ENCODE data around the gene PHKB.
"Not testable (repeated sequence)": the region's sequence is repeated elsewhere in the genome, so short reads cannot be mapped to it uniquely, and the experiment has no call there.

Gene PHKB

DNA sequence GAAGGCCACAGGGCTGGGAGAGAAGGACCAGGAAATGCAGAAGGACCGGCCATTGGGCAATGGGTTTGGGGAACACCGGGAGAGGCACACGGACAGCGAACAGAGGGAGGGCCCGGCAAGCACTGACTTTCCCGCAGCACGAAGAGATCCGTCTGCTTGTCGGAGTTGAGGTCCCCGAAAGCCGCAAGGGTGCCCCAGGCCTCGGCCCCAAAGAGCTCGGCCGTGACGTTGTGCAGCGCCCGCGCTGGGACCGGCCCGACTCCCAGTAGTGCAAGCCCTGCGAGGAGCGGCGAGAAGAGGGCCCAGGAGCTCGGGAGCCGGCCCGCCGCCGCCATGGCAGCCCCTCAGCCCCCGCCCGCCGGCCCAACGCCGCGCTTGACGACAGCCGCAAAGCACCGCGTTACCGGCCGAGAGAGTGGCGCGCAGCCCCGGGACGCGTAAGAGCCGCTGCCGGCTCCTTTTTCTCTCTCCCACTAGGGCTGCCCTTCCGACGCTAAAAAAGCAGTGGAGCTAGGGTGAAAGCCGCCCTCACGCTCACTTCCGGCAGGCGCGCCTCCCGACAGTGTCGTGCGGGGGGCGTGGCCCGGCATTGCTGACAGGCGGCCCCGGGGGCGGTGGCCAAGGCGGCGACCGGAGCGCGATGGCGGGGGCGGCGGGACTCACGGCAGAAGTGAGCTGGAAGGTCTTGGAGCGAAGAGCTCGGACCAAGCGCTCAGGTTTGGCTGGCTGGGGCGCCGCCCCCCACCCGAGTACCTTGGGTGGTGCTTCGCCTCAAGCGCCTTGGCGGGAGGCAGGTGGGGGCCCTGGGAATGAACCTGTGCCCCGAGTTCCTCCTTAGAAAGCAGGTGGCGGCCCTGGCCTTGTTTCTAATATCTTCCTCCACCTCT, at the start of gene PHKB, which contains the start of gene ITFG1:
Gene PHKB (plus strand): TSS at position 621 of the 887 bp plus-strand sequence. CDS start 20 bp downstream, at position 641.
Gene ITFG1 (minus strand): TSS at position 353 of the 887 bp plus-strand sequence. CDS start 18 bp downstream, at position 335.
- peak; percentile 84 to 93 for DNase-seq

DNA sequence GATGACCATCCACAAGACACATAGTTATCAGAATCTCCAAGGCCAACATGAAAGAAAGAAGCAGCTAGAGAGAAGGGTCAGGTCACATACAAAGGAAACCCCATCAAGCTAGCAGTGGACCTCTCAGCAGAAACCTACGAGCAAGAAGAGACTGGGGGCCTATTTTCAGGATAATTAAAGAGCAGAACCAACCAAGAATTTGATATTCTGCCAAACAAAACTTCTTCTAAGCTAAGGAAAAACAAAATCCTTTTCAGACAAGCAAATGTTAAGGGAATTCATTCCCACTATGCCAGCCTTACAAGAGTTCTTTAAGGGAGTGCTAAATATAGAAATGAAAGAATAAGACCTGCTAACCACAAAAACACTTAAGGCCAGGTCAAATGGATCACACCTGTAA, 48.1 kb upstream of the PHKB start:
- DNase-seq: no peak

DNA sequence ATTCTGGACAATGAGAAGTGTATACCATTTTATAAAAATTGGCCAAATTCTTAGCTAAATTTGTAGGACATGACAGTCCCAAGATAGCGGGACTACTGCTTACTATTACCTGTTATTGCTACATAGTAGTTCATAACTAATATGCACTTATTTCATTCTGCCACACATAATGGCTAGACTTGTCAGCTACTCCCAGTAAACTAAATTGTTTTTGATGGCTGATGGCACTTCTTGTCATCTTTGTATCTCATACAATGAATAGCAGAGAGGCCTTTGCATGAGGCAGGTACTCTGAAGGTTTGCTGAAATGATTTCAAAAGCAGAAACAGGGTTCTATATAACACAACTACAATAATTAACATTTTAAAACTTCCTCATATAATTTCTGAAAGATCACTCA, 44.3 kb upstream of the PHKB start:
- DNase-seq: no peak

DNA sequence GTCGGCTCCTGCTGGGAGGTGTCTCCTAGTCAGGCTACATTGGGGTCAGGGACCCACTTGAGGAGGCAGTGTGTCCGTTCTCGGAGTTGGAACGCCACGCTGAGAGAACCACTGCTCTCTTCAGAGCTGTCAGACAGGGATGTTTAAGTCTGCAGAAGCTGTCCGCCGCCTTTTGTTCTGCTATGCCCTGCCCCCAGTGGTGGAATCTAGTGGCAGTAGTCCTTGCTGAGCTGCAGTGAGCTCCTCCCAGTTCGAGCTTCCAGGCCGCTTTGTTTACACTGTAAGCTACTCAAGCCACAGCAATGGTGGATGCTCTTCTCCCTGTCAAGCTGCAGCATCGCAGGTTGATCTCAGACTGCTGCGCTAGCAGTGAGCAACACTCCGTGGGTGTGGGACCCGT, 36.3 kb upstream of the PHKB start:
- DNase-seq: no peak

DNA sequence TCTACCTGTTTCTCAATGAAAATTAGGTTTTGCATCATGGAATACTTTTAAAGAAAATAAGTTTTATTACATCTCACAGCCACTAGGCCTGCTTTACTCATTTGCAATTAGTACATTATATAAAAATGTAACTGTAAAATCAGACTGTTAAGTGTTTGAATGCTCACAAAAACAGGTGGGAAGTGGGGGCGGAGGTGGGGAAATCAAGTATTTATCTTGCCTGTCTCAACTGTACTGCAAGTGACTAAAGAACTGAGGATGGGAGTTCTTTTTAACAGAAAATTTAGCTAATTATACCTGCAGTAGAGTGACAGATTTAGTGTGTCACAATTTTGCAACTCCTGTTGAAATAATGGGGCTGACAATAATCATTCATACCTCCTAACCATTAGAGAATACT, 34.3 kb upstream of the PHKB start:
- no peak for DNase-seq

DNA sequence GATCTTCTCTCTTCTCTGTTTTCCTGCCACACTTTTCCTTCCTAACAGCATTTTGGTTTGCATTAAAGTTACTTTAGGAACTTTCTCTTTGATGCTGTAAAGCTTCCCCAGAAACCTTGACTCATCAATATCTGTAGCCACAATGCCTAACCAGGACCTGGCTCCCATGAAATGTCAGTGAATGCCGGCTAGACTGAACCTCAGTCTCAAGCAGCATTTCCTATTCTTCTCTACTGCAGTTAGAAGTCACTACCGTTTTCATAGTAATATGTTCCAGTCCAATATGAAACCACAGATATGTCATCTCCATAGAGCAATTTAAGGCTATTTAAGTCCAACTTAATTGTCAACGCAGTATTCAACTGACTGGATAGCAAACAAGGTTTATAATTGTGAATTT, 29.2 kb upstream of the PHKB start:
- DNase-seq: no peak

DNA sequence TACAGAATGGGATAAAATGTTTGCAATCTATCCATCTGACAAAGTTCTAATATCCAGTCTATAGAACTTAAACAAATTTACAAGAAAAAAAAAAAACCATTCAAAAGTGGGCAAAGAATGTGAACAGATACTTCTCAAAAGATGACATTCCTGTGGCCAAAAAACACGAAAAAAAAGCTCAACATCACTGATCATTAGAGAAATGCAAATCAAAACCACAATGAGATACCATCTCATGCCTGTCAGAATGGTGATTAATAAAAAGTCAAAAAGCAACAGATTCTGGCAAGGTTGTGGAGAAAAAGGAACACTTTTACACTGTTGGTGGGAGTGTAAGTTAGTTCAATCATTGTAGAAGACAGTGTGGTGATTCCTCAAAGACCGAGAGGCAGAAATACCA, 26.9 kb upstream of the PHKB start:
- not testable (repeated sequence) for DNase-seq

DNA sequence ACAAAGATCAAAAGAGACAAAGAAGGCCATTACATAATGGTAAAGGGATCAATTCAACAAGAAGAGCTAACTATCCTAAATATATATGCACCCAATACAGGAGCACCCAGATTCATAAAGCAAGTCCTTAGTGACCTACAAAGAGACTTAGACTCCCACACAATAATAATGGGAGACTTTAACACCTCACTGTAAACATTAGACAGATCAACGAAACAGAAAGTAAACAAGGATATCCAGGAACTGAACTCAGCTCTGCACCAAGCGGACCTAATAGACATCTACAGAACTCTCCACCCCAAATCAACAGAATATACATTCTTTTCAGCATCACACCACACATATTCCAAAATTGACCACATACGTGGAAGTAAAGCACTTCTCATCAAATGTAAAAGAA, 21.1 kb upstream of the PHKB start:
- DNase-seq: not testable (repeated sequence)

DNA sequence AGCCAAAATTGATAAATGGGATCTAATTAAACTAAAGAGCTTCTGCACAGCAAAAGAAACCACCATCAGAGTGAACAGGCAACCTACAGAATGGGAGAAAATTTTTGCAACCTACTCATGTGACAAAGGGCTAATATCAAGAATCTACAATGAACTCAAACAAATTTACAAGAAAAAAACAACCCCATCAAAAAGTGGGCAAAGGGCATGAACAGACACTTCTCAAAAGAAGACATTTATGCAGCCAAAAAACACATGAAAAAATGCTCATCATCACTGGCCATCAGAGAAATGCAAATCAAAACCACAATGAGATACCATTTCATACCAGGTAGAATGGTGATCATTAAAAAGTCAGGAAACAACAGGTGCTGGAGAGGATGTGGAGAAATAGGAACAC, 18.2 kb upstream of the PHKB start:
- not testable (repeated sequence) for DNase-seq

DNA sequence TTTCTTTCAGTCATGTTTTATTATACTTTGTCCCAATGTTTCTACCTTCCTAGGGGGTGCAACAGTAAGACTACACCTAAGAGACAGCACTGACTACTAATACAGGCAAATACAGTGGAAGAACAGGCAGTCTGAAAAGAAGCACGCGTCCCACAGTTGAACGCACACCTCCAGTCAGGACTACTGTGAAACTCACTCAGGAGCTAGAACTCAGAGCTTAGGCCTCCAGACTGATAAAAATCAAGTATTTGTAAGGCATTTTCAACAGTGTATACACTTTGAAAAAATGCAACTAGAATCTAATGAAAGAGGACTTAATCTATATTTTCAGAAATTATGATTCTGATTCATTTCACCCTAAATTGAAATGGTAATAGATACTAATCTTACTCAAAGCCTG, 14.7 kb upstream of the PHKB start:
- DNase-seq: no peak

DNA sequence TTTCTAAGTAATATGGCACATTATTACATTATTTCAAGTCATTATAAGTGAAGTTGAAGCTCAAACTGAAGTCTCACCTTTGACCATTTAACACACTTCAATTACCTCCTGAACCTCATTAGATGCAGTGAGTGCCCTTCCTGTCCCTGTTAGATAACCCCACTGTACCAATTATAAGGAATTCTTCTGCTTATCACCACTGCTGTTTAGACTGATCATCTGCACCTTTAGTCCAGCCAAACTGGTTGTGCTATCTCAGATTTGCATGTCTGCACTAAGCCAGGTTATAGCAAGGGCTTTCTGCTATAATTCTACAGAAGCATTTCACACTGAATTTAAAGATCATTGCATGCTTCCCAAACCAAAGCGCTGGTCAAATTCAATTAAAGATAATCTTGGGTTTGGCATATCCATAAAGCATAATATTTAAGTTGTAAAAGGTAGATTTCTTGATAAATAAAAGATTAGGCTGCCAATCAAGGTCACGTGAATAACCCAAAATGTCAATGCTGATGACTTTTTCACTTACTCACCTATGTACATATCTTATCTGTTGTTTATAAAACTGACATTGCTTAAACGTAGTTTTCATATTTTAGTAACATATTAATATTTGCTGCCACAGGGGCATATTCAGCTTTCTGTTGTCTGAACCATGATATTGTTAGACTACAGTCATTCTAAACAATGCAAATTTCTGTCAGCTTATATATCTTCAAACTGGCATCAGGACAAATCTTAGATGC, 12.1 kb upstream of the PHKB start:
- no peak for DNase-seq

DNA sequence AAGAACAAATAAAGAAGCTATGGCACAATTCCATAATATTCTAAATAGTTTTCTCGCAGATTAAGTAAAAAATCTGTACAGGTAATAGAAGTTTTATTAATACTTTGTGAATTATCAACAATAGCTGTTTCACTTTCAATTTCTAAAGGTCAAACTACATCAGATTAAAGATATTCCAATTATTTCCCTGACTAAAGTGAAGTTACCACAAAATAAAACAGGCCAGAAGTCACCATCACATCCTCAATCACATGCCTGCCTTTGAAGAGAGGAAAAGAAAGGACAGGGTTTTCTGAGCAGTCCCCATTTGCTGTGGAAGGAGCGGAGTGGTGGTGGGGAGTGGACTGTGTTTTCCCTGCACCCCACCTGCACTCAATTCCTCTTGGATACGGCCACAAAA, 11.3 kb upstream of the PHKB start:
- no peak for DNase-seq

DNA sequence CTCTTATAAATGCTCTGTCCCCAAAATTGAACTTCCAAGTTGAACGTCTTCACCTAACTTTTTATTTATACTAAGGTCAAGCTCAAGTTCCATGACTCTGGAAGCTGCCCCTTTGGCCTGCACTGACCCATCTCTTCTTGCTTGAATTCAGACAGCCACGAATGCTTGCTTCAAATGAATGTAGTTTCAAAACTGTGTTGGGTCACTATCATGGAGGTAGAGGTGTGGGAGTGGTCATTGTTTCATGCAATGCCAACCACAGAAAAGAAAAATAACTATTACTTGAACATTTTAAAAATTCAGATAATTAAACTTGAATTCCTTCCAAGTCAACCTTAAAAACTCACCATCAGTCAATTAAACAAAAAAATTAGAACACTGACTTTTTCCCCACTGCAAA, 2.8 kb upstream of the PHKB start:
- no peak for DNase-seq

DNA sequence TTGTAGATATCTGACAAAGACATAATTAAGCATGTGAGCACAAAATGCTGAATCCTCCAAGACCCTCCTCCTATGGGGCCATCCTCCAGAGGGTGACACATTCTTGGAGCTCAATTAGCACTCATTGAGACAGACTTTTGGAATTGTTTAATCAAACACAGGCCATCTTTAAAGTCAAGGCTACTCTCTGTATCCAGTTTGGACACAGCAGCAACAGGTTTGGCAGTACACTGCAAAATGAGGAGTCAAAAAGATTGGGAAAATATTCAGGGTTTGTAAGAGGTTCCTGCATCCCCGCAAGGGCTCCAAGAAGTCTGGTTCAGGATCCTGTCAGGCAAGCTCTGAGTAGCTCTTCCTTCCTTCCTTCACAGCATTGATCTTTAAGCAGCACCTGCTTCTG, 1.5 kb upstream of the PHKB start:
- DNase-seq: no peak

DNA sequence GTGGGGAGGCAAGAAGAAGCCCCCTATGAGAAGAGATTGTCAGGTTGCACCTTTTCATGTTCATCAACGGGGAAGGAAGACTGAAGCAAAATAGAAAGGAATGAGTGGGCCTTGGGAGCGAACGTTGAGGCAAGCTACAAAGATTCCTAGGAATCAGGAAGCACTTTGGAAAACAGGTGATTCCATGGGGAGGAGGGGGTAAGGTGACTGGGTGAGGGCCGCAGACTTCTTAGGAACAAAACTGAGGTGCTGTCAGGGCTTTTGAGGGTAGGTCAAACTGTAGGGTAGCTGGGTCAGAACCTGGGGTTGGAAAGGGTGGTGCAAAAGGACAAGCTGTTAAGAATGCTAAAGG, 796 bp upstream of the PHKB start:
- no peak for DNase-seq

DNA sequence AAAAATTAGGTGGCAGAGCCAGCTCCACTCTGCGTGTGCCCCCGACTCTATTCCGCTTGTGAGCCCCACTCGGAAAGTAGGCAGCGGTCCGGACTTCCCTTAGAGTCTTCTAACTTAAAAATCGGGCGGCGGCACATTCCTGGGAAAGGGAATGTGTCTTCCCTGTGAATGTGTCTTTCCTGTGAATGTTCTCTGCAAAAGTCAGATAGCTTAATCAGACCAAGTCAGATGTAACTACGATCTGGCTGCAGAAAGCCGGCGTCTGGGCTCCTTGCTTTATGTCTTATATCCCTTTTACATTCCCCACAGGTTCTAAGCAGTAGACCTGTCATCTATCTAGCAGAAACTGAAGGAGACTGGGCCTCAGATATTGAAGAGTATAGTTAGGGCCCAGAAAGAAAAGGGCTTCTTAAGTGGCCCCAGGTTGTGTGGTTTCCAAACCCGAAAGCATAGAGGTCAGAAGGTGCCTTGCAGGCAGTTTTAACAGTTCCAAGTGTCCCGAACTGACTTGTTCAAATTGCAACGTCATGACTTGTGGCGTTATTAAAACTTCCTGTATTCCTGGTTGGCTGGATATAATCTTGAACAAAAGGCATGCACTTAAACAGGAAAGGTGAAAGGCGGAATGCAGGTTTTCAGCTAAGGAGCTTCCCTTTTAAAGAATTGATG, 601 bp downstream of the PHKB start:
- peak; percentile 68 for DNase-seq

DNA sequence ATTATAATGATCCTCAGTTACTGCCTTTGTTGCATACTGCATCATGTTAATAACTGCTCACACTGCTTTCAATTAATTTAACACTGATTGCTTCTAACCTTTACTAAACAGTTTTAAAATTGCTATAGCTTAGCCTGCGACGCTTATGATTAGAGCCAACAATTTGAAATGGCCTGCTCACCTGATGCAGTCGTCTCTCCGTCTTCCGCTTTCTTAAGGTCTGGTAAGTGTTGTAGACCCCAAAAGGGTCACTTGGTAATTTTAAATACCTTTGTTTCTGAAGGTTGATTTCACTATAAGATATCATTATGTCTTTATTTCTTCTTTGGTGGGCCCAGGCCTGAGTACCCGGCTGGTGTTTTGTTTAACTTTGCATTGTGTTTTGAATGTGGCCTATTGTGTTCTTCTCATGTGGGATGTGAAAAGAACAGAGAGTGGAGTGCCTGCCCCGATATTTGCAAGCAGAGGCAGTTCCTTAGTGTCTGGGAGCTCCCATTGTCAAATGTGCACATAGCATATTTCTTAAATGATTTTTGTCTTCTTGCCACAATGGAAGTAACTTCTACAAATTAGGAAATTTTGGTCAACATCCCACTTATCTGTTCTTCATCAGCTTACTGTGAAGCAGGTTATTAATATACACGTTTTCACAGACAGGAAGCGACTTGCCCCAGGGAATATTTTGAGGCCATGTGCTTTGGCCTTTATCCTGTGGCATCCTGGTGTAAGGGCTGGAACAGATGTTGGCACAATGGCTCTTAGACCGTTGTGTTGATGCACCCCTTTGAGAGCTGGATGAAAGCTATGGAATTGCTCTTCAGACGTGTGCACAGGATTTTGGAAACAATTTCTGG, 2.9 kb downstream of the PHKB start:
- DNase-seq: no peak

DNA sequence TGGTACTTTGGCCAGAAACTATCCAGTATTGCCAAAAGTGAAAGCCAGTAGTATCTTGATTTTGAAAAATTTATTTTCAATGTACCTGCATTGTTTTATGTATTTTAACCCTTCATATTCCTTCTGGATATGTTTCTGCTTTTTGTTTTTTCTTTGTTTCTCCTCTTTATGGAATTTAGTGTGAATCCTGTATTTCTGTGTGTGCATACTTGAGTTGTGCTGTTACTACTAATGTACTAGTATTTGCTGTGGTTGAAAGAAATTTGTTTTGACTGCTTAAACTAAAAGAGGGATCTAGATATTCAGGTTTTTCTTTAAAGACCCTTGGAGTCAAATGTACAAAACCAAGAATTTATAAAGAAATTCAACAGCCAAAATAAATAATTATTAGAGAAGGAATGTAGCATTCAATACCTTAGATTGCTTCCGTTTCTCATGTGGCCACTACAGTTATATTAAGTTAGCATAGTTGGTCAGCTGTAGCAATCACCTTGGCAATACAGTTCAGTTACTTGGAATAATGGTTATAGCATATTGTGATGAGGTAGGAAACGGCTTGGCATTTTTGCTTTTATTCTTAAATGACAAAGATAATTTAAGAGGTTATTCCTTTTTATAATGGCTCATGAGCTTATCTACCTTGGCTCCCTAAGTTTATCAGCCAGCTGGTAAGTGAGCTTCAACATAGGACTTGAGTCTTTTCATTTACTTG, 4.9 kb downstream of the PHKB start:
- no peak for DNase-seq

DNA sequence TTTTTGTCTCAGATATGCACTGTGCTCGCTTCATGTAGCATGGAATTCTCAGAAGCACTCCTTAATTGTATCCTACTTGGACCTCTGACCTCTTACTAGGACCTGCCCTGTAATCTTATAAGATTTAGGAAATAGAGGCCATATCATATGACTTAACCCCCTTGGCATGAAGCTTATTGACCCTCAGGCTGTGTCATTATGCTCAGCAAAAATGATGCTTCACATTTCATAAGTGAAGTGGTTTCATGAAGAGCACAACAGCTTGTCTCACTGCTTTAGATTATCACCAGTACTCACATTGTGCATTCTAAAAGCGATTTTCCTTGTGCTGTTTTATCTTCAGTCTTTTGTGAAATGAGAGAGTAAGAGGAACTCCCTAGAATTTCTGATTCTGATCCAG, 6.4 kb downstream of the PHKB start:
- no peak for DNase-seq

DNA sequence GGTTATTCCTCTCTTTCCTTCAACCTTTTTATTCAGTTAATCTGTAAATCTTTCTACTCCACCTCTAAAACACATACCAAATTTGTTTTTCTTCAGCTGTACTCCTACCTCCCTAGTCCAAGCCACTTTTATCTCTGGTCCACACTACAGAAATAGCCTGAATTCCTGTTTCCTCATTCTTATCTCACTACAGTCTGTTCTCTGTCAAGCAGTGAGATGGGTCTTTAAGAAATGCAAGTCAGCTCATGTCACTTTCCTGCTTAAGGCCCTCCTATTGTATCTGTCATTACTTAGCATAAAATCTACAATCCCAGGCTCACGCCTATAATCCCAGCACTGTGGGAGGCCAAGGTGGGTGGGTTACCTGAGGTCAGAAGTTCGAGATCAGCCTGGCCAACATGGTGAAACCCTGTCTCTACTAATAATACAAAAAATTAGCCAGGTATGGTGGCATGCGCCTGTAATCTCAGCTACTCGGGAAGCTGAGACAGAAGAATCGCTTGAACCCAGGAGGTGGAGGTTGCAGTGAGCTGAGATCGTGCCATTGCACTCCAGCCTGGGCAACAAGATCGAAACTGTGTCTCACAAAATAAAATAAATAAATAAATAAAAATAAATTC, 7.0 kb downstream of the PHKB start:
- not testable (repeated sequence) for DNase-seq

DNA sequence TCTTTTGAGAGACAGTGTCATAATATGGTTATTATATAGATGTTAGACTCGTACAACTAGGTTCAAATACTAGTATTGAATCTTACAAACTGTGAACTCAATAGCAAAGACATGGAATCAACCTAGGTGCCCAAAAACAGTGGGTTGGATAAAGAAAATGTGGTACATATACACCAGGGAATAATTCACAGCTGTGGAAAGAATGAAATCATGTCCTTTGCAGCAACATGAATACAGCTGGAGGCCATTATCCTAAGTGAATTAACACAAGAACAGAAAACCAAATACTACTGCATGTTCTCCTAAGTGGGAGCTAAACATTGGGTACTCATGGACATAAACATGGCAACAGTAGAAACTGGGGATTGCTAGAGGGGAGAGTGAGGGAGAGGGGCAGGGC, 8.1 kb downstream of the PHKB start:
- no peak for DNase-seq

DNA sequence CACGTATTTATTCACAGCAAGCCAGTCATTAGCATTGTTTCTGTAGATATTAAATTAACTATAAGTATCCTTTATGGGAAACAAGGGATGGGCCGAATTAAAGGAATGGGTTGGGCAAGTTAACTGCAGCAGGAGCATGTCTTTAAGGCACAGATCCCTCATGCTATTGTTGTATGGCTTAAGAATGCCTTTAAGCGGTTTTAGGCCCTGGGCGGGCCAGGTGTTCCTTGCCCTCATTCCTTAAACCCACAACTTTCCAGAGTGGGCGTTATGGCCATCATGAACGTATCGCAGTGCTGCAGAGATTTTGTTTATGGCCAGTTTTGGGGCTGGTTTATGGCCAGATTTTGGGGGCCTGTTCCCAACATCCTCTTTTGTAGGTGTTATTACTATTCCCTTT, 9.1 kb downstream of the PHKB start:
- no peak for DNase-seq

All from inflammatory macrophage treated with lipopolysaccharide for 1 hour (primary cell).